HEK293 (cell line): ENCODE data around the gene SMIM8.

Experiments
- CTCF ChIP-seq: fragments of 450-650 bp; formaldehyde crosslinking; IDR thresholded peaks from 2 replicates; pipeline ENCODE4 v1.5.1; 2016; ENCODE audit warnings: missing biosample characterization, missing genetic modification characterization
- YY2 ChIP-seq: fragments of 450-650 bp; formaldehyde crosslinking; IDR thresholded peaks from 2 replicates; pipeline ENCODE4 v1.5.1; 2016; ENCODE audit warnings: missing biosample characterization, missing genetic modification characterization
- ZBTB17 ChIP-seq: fragments of 450-650 bp; formaldehyde crosslinking; IDR thresholded peaks from 2 replicates; pipeline ENCODE4 v1.5.1; 2016; ENCODE audit warnings: missing biosample characterization, missing genetic modification characterization
- ZNF18 ChIP-seq: fragments of 450-650 bp; formaldehyde crosslinking; IDR thresholded peaks from 2 replicates; pipeline ENCODE4 v1.5.1; 2016; ENCODE audit warnings: missing biosample characterization, missing genetic modification characterization
- ZNF223 ChIP-seq: fragments of 450-650 bp; formaldehyde crosslinking; IDR thresholded peaks from 2 replicates; pipeline ENCODE4 v1.5.1; 2016; ENCODE audit warnings: missing biosample characterization, missing genetic modification characterization
- ZNF350 ChIP-seq: fragments of 450-650 bp; formaldehyde crosslinking; IDR thresholded peaks from 2 replicates; pipeline ENCODE4 v1.5.0; 2017; ENCODE audit warnings: missing biosample characterization, mild to moderate bottlenecking, missing genetic modification characterization
- ZNF394 ChIP-seq: fragments of 450-650 bp; formaldehyde crosslinking; IDR thresholded peaks from 2 replicates; pipeline ENCODE4 v1.5.1; 2016; ENCODE audit warnings: missing biosample characterization, missing genetic modification characterization, mild to moderate bottlenecking, moderate library complexity, borderline replicate concordance
- ZNF629 ChIP-seq: fragments of 450-650 bp; formaldehyde crosslinking; IDR thresholded peaks from 2 replicates; pipeline ENCODE4 v1.5.1; 2017; ENCODE audit warnings: missing biosample characterization, missing genetic modification characterization
- ZNF776 ChIP-seq: fragments of 450-650 bp; formaldehyde crosslinking; IDR thresholded peaks from 2 replicates; pipeline ENCODE4 v1.5.0; 2017; ENCODE audit warnings: missing biosample characterization, missing genetic modification characterization, borderline replicate concordance

- no peak for TF ChIP-seq ZNF776 (tag by site-specific recombination)
- TF ChIP-seq ZNF18 (tag by site-specific recombination), result no peak
- TF ChIP-seq ZNF394 (tag by site-specific recombination), result no peak
- TF ChIP-seq ZNF629 (tag by site-specific recombination), result no peak
- no peak for TF ChIP-seq ZNF350
- TF ChIP-seq CTCF (tag by site-specific recombination), result no peak
- no peak for TF ChIP-seq ZBTB17 (tag by site-specific recombination)
- no peak for TF ChIP-seq ZNF223 (tag by site-specific recombination)
- TF ChIP-seq YY2 (tag by site-specific recombination), result no peak
Observed at GRCh38 chr6:87346700-87347099, 24.3 kb downstream of the SMIM8 start.
